Measurements from ENCODE around the gene PCBP3. TPM values are rescaled to one million over a fixed set of nuclear protein-coding genes. Genes with fewer than 3 reads are reported as not detected.

PCBP3 gene
- total and polyA plus RNA-seq, 8 donors, result 0.83 to 4.3 (median 1.7) TPM

DNA sequence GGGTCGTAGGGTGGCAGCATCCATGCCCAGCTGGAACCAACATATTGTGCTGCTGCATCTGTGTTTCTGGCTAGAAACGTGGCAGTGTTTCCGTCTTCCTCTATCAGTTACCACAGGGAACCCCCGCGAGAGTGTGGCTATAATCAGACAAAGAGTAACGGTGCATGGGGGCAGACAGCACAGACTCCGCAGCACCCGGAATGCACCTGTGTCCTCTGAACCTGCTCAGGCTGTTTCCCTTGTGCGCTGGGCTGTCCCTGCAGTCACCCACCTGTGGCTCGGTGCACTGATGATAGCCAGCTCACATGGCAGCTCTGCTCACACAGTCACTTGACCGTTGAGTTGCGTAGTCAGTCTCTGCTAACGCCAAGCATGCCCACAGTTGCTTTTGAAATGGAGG lies 11.4 kb upstream of the PCBP3 start:
- Histone ChIP-seq H3K36me3 (no peaks in the 10 kb centered on the region), H3K27me3 (peaks cover 0 to 7% (median 0%) of the 10 kb centered on the region in 4 donors), H3K4me1 (no peaks in the 10 kb centered on the region), H3K9me3 (no peaks in the 10 kb centered on the region), H3K27ac (no peak overlapping the region), H3K4me3 (no peak overlapping the region)
- WGBS, 2 donors, result 66 to 77% methylated on average over 13 of the region's 13 CpGs
- intact Hi-C loops (cut with DNase I), result no loop called here
- no peak for ATAC-seq
- TF ChIP-seq, protein P1, sequence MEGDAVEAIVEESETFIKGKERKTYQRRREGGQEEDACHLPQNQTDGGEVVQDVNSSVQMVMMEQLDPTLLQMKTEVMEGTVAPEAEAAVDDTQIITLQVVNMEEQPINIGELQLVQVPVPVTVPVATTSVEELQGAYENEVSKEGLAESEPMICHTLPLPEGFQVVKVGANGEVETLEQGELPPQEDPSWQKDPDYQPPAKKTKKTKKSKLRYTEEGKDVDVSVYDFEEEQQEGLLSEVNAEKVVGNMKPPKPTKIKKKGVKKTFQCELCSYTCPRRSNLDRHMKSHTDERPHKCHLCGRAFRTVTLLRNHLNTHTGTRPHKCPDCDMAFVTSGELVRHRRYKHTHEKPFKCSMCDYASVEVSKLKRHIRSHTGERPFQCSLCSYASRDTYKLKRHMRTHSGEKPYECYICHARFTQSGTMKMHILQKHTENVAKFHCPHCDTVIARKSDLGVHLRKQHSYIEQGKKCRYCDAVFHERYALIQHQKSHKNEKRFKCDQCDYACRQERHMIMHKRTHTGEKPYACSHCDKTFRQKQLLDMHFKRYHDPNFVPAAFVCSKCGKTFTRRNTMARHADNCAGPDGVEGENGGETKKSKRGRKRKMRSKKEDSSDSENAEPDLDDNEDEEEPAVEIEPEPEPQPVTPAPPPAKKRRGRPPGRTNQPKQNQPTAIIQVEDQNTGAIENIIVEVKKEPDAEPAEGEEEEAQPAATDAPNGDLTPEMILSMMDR (IDR thresholded peaks at IDR 0.05), result no peak
- no peak for DNase-seq
- no peak for FAIRE-seq

DNA sequence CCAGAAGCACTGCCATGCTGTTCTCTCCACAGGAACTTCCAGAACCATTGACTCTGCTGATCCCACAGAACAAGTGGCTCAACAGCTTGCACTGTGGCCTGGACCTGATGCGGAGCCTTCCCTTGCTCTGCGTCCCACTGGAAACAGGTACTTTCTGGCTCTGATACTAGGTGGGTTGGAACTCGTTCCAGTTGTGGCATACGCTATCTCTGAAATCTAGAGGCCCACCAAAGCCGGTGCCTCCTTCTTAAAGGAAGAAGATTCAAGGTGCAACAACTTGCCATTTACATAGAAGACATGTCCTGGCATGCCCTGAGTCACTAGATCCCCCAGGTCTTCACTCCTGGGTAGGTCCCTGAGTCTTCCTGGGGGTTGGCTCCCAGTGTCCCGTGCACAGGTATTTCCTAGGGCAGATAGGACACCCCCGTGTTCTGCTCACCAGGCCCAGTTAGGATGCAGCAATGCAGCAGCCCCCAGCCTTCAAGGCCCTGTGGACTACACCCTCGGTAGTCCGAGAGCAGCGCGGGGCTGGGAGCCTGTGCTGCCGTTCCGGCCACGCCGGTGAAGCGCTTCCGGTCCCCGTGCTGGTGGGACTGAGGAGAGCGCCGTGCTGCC lies 10.8 kb upstream of the PCBP3 start:
- Histone ChIP-seq H3K4me3 (no peak overlapping the region), H3K27ac (no peak overlapping the region), H3K4me1 (no peaks in the 10 kb centered on the region), H3K9me3 (no peaks in the 10 kb centered on the region), H3K36me3 (no peaks in the 10 kb centered on the region), H3K27me3 (peaks cover 0 to 7% (median 0%) of the 10 kb centered on the region in 4 donors)
- no peak for FAIRE-seq
- intact Hi-C loops (cut with DNase I), result no loop called here
- peak in 1 of 6 donors; percentile 58 for DNase-seq
- WGBS, 2 donors, result 81 to 89% methylated on average over 20 of the region's 20 CpGs
- TF ChIP-seq, protein P1 (IDR thresholded peaks at IDR 0.05), result no peak
- no peak for ATAC-seq

DNA sequence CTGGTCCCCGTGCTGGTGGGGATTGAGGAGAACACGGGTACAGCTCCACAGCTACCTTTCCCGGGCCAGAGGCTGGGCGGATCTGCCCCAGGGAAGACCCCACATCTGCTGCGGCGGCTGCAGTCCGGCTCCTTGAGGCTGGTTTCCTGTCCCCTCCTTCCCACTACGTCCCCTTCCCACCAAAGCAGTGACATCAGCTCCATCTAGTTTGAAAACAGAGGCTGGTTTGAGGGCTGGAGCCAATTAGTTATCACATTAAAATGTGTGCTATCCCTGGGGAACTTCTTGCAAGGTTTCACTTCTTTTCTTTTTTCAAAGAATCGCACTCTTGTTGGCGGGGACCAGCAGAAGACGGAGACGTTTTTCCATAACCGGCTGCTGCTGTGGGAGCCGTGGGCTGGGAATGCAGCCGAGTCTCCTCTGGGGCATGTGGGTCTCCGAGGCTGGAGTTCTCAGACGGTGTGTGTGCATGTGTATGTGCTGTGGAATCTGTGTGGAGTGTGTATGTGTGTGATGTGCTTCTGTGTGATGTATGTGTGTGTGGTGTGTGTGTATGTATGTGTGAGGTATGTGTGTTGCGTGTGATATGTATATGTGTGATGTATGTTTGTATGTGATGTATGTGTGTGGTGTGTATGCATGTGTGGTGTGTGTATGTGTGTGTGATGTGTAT lies 8.9 kb upstream of the PCBP3 start:
- DNase-seq, result no peak
- WGBS, 2 donors, result 70 to 71% methylated on average over 18 of the region's 18 CpGs
- FAIRE-seq, result no peak
- Histone ChIP-seq H3K36me3 (no peaks in the 10 kb centered on the region), H3K27ac (no peak overlapping the region), H3K27me3 (no peaks in the 10 kb centered on the region), H3K4me3 (no peak overlapping the region), H3K4me1 (no peaks in the 10 kb centered on the region), H3K9me3 (no peaks in the 10 kb centered on the region)
- TF ChIP-seq, protein P1 (IDR thresholded peaks at IDR 0.05), result no peak
- intact Hi-C loops (cut with DNase I), result no loop called here
- ATAC-seq, result no peak

DNA sequence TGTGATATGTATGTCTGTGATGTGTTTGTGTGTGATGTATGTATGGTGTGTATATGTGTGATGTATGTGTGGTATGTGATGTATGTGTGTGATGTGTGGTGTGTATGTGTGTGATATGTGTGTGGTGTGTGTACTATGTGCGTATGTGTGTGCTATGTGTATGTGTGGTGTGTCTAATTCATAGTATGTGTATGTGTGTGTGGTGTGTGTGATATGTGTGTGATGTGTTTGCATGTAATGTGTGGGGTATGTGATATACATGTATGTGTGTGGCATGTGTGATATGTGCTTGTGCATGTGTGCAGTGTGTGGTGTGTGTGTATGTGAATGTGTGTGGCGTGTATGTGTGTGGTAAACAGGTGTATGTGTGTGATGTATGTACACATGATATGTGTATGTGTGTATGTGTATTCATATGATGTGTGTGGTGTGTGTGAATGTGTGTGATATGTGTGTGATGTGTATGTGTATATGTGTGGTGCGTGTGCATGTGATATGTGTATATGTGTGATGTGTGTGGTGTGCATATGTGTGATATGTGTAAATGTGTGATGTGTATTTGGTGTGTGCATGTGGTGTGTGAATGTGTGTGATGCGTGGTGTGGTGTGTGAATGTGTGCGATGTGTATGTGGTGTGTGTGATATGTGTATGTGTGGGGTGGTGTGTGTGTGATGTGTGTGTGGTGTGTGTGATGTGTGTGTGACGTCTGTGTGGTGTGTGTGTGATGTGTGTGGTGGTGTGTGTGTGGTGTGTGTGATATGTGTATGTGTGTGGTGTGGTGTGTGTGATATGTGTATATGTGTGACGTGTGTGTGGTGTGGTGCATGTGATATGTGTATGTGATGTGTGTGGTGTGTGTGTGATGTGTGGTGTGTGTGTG lies 8.0 kb upstream of the PCBP3 start:
- TF ChIP-seq, protein P1 (IDR thresholded peaks at IDR 0.05), result no peak
- WGBS, 2 donors, result 65 to 79% methylated on average over 7 of the region's 7 CpGs
- ATAC-seq (no peak), DNase-seq (no peak), FAIRE-seq (no peak)
- H3K9me3 ChIP-seq, result no peaks in the 10 kb centered on the region
- H3K4me3 ChIP-seq, result no peak overlapping the region
- intact Hi-C loops (cut with DNase I), result no loop called here
- no peak overlapping the region for H3K27ac ChIP-seq
- no peaks in the 10 kb centered on the region for H3K27me3 ChIP-seq
- H3K4me1 ChIP-seq, result no peaks in the 10 kb centered on the region
- H3K36me3 ChIP-seq, result no peaks in the 10 kb centered on the region

Measured in pancreas (tissue), 10 donors.